Trophoblast cell (in vitro differentiated cells and primary cell): ENCODE data around the gene TSPAN3.

ENCODE experiments used
- DNase-seq, 2 donors: peaks; one replicate each; pipeline ENCODE4 v3.0.0-alpha.2; 2016
- H2AFZ ChIP-seq: 2 replicates; pipeline ENCODE4 v1.6.1; 2013; ENCODE audit warnings: low read length, moderate library complexity, mild to moderate bottlenecking; ENCODE audit not compliant: insufficient read depth, poor library complexity
- H2AK5ac ChIP-seq: 2 replicates; pipeline ENCODE4 v1.6.1; 2013; ENCODE audit warnings: mild to moderate bottlenecking, low read length
- H2BK120ac ChIP-seq: 2 replicates; pipeline ENCODE4 v1.6.1; 2013; ENCODE audit warnings: low read length, mild to moderate bottlenecking, moderate library complexity; ENCODE audit not compliant: insufficient read depth, poor library complexity
- H2BK12ac ChIP-seq: 2 replicates; pipeline ENCODE4 v1.6.1; 2013; ENCODE audit warnings: mild to moderate bottlenecking, low read length, moderate library complexity
- H2BK5ac ChIP-seq: 2 replicates; pipeline ENCODE4 v1.6.1; 2013; ENCODE audit warnings: low read length, low read depth, moderate library complexity, mild to moderate bottlenecking; ENCODE audit not compliant: poor library complexity
- H3K14ac ChIP-seq: 2 replicates; pipeline ENCODE4 v1.6.1; 2013; ENCODE audit warnings: mild to moderate bottlenecking, low read length
- H3K18ac ChIP-seq: 2 replicates; pipeline ENCODE4 v1.6.1; 2013; ENCODE audit warnings: mild to moderate bottlenecking, low read length
- H3K23ac ChIP-seq: 2 replicates; pipeline ENCODE4 v1.6.1; 2013; ENCODE audit warnings: low read length
- H3K27ac ChIP-seq: 2 replicates; pipeline ENCODE4 v1.5.1; 2013; ENCODE audit warnings: low read depth, mild to moderate bottlenecking, inconsistent platforms, low read length, moderate library complexity
- H3K27me3 ChIP-seq: 2 replicates; pipeline ENCODE4 v1.6.1; 2013; ENCODE audit warnings: inconsistent platforms, mild to moderate bottlenecking, low read length, moderate library complexity; ENCODE audit not compliant: insufficient read depth
- H3K36me3 ChIP-seq, 2 experiments: 1 replicate in 1 of 2; 2 replicates in 1 of 2; pipeline ENCODE4 v1.6.1; 2013; ENCODE audit warnings: low read length in 2 of 2, mild to moderate bottlenecking in 2 of 2, moderate library complexity in 1 of 2; ENCODE audit not compliant: insufficient read depth in 2 of 2, control insufficient read depth in 1 of 2
- H3K4ac ChIP-seq: 2 replicates; pipeline ENCODE4 v1.6.1; 2013; ENCODE audit warnings: low read depth, mild to moderate bottlenecking, low read length, moderate library complexity
- H3K4me1 ChIP-seq, 2 experiments: 1 replicate in 1 of 2; 2 replicates in 1 of 2; pipeline ENCODE4 v1.6.1; 2013; ENCODE audit warnings: low read length in 2 of 2, mild to moderate bottlenecking in 2 of 2, moderate library complexity in 1 of 2; ENCODE audit not compliant: insufficient read depth in 2 of 2, control insufficient read depth in 1 of 2
- H3K4me2 ChIP-seq: 2 replicates; pipeline ENCODE4 v1.6.1; 2013; ENCODE audit warnings: inconsistent platforms, mild to moderate bottlenecking, low read length, moderate library complexity
- H3K4me3 ChIP-seq: 2 replicates; pipeline ENCODE4 v1.5.1; 2013; ENCODE audit warnings: mild to moderate bottlenecking, low read depth, low read length, inconsistent platforms
- H3K79me1 ChIP-seq: one replicate; pipeline ENCODE4 v1.6.1; 2013; ENCODE audit warnings: low read length
- H3K79me2 ChIP-seq: 2 replicates; pipeline ENCODE4 v1.6.1; 2013; ENCODE audit warnings: low read length, mild to moderate bottlenecking; ENCODE audit not compliant: control insufficient read depth, insufficient read depth, poor library complexity
- H3K9ac ChIP-seq: 2 replicates; pipeline ENCODE4 v1.6.1; 2013; ENCODE audit warnings: mild to moderate bottlenecking, low read length
- H3K9me3 ChIP-seq: 2 replicates; pipeline ENCODE4 v1.6.1; 2013; ENCODE audit warnings: low read depth, mild to moderate bottlenecking, control low read depth, inconsistent platforms, low read length; ENCODE audit not compliant: insufficient read depth
- H4K12ac ChIP-seq: 2 replicates; pipeline ENCODE4 v1.6.1; 2013; ENCODE audit warnings: low read depth, mild to moderate bottlenecking, low read length, moderate library complexity
- H4K8ac ChIP-seq: 2 replicates; pipeline ENCODE4 v1.6.1; 2013; ENCODE audit warnings: low read depth, mild to moderate bottlenecking, low read length, moderate library complexity
- H4K91ac ChIP-seq: one replicate; pipeline ENCODE4 v1.6.1; 2013; ENCODE audit warnings: low read depth, mild to moderate bottlenecking, low read length, moderate library complexity
- WGBS: extraction: QIAGEN DNeasy Blood & Tissue Kit; methylation state at CpG from one replicate; pipeline ENCODE4 v1.1.7; 2013; ENCODE audit warnings: missing lambda C conversion rate; ENCODE audit not compliant: insufficient read length, insufficient coverage; ENCODE audit errors: extremely low coverage; 5-methylcytosine and 5-hydroxymethylcytosine counted together

Gene TSPAN3

GRCh38 chr15:77001351-77001750 is 69.6 kb downstream of the TSPAN3 start:
- Histone ChIP-seq H3K27me3 (no peaks in the 10 kb centered on the region), H3K27ac (no peak overlapping the region), H4K91ac (no peak overlapping the region), H3K36me3 (no peaks in the 10 kb centered on the region), H3K79me2 (no peaks in the 10 kb centered on the region), H2BK12ac (no peak overlapping the region), H4K8ac (no peak overlapping the region), H2BK5ac (no peak overlapping the region), H2BK120ac (no peak overlapping the region), H3K9ac (no peak overlapping the region), H3K14ac (no peak overlapping the region), H3K18ac (no peak overlapping the region), H2AFZ (no peak overlapping the region), H3K4me1 (no peaks in the 10 kb centered on the region), H3K4me3 (no peak overlapping the region), H2AK5ac (no peak overlapping the region), H3K4me2 (no peak overlapping the region), H3K79me1 (no peaks in the 10 kb centered on the region), H4K12ac (no peak overlapping the region), H3K9me3 (peaks cover 1% of the 10 kb centered on the region), H3K23ac (no peak overlapping the region), H3K4ac (no peak overlapping the region)
- WGBS = no CpG with 5 or more reads among the region's 4 CpGs
- DNase-seq = no peak

GRCh38 chr15:76999996-77000395 is 70.9 kb downstream of the TSPAN3 start:
- Histone ChIP-seq H3K79me1 (no peaks in the 10 kb centered on the region), H3K4me1 (no peaks in the 10 kb centered on the region), H3K36me3 (no peaks in the 10 kb centered on the region), H3K14ac (no peak overlapping the region), H2BK5ac (no peak overlapping the region), H2AFZ (no peak overlapping the region), H3K27me3 (no peaks in the 10 kb centered on the region), H4K12ac (no peak overlapping the region), H4K91ac (no peak overlapping the region), H2BK12ac (no peak overlapping the region), H3K18ac (no peak overlapping the region), H3K4me2 (no peak overlapping the region), H3K23ac (no peak overlapping the region), H3K4me3 (no peak overlapping the region), H2AK5ac (no peak overlapping the region), H4K8ac (no peak overlapping the region), H3K9ac (no peak overlapping the region), H3K9me3 (peaks cover 1% of the 10 kb centered on the region), H3K4ac (no peak overlapping the region), H3K79me2 (no peaks in the 10 kb centered on the region), H3K27ac (no peak overlapping the region), H2BK120ac (no peak overlapping the region)
- no peak for DNase-seq
- WGBS = no CpG with 5 or more reads among the region's 2 CpGs

GRCh38 chr15:76998663-76999285 is 72.1 kb downstream of the TSPAN3 start:
- Histone ChIP-seq H3K4me1 (no peaks in the 10 kb centered on the region), H3K27me3 (no peaks in the 10 kb centered on the region), H3K4me3 (no peak overlapping the region), H3K4ac (no peak overlapping the region), H3K27ac (no peak overlapping the region), H3K79me2 (no peaks in the 10 kb centered on the region), H2AFZ (no peak overlapping the region), H2BK5ac (no peak overlapping the region), H2BK12ac (no peak overlapping the region), H3K23ac (no peak overlapping the region), H3K79me1 (no peaks in the 10 kb centered on the region), H2BK120ac (no peak overlapping the region), H4K8ac (no peak overlapping the region), H4K12ac (no peak overlapping the region), H2AK5ac (no peak overlapping the region), H4K91ac (no peak overlapping the region), H3K9ac (no peak overlapping the region), H3K18ac (no peak overlapping the region), H3K4me2 (no peak overlapping the region), H3K9me3 (peaks cover 1% of the 10 kb centered on the region), H3K14ac (no peak overlapping the region), H3K36me3 (no peaks in the 10 kb centered on the region)
- no peak for DNase-seq
- WGBS = no CpG with 5 or more reads among the region's 8 CpGs

- H3K23ac ChIP-seq = no peak overlapping the region
- no peak overlapping the region for H3K4me3 ChIP-seq
- H3K27ac ChIP-seq = no peak overlapping the region
- H2BK5ac ChIP-seq = no peak overlapping the region
- H3K4me1 ChIP-seq = no peaks in the 10 kb centered on the region
- H3K4ac ChIP-seq = no peak overlapping the region
- H2BK12ac ChIP-seq = no peak overlapping the region
- no peaks in the 10 kb centered on the region for H3K27me3 ChIP-seq
- no peak overlapping the region for H2AFZ ChIP-seq
- no peaks in the 10 kb centered on the region for H3K79me1 ChIP-seq
- no peak overlapping the region for H2BK120ac ChIP-seq
- H4K91ac ChIP-seq = no peak overlapping the region
- no peaks in the 10 kb centered on the region for H3K36me3 ChIP-seq
- H3K9me3 ChIP-seq = peaks cover 1% of the 10 kb centered on the region
- no peak overlapping the region for H4K8ac ChIP-seq
- no peak overlapping the region for H3K18ac ChIP-seq
- no peak overlapping the region for H3K9ac ChIP-seq
- H2AK5ac ChIP-seq = no peak overlapping the region
- H3K79me2 ChIP-seq = no peaks in the 10 kb centered on the region
- no peak overlapping the region for H3K14ac ChIP-seq
- H3K4me2 ChIP-seq = no peak overlapping the region
- H4K12ac ChIP-seq = no peak overlapping the region
- no peak for DNase-seq
- WGBS = no CpG with 5 or more reads among the region's 14 CpGs
Measured at GRCh38 chr15:76996526-76997401, 74.1 kb downstream of the TSPAN3 start.
